C4-2B (cell line): ENCODE measurements around the gene ZNF420.
"Not testable (repeated sequence)": the region's sequence is repeated elsewhere in the genome, so short reads cannot be mapped to it uniquely, and the experiment has no call there.

Experiments
- ZFX ChIP-seq: fragments of 450-650 bp; IDR thresholded peaks from 2 replicates; pipeline ENCODE4 v1.6.1; 2017
- TF ChIP-seq, protein P1 (sequence below): fragments of 450-650 bp; conservative IDR thresholded peaks from 2 replicates; pipeline ENCODE4 v1.5.1; 2017; ENCODE audit warnings: mild to moderate bottlenecking

GRCh38 chr19:37122093-37122492, 43.9 kb downstream of the ZNF420 start:
- TF ChIP-seq, protein P1, sequence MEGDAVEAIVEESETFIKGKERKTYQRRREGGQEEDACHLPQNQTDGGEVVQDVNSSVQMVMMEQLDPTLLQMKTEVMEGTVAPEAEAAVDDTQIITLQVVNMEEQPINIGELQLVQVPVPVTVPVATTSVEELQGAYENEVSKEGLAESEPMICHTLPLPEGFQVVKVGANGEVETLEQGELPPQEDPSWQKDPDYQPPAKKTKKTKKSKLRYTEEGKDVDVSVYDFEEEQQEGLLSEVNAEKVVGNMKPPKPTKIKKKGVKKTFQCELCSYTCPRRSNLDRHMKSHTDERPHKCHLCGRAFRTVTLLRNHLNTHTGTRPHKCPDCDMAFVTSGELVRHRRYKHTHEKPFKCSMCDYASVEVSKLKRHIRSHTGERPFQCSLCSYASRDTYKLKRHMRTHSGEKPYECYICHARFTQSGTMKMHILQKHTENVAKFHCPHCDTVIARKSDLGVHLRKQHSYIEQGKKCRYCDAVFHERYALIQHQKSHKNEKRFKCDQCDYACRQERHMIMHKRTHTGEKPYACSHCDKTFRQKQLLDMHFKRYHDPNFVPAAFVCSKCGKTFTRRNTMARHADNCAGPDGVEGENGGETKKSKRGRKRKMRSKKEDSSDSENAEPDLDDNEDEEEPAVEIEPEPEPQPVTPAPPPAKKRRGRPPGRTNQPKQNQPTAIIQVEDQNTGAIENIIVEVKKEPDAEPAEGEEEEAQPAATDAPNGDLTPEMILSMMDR, result not testable (repeated sequence)
- TF ChIP-seq ZFX, result not testable (repeated sequence)
